ENCODE results near the gene KCNH5. TPM values are rescaled to one million over a fixed set of nuclear protein-coding genes. Genes with fewer than 3 reads are reported as not detected.
"Not testable (repeated sequence)": the region's sequence is repeated elsewhere in the genome, so short reads cannot be mapped to it uniquely, and the experiment has no call there.

Gene KCNH5
- total RNA-seq, 2 donors from 2014 or later = 0.06 to 0.09 TPM

DNA sequence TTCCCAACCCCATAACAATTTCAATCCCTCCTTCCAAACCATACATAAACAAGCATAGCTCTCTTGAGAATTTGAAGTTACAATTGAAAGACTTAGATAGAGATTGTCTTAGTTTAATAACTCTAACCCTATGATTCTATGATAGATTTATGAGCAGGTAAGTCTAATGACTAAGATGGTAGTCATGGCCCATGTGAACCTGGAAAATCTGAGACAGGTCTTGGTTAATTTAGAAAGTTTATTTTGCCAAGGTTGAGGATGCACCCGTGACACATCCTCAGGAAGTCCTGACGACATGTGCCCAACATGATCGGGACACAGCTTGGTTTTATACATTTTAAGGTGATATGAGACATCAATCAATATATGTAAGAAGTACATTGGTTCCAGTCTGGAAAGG is 248.8 kb downstream of the KCNH5 start:
- Histone ChIP-seq H3K4me3 (no peak overlapping the region), H3K4me1 (replicated peaks) (peaks cover 4% of the 10 kb centered on the region), H3K27ac (no peak overlapping the region), H3K27me3 (replicated peaks; ENCODE audit: insufficient read depth) (no peaks in the 10 kb centered on the region), H3K9me3 (no peaks in the 10 kb centered on the region), H3K36me3 (no peaks in the 10 kb centered on the region)
- TF ChIP-seq, protein P1, sequence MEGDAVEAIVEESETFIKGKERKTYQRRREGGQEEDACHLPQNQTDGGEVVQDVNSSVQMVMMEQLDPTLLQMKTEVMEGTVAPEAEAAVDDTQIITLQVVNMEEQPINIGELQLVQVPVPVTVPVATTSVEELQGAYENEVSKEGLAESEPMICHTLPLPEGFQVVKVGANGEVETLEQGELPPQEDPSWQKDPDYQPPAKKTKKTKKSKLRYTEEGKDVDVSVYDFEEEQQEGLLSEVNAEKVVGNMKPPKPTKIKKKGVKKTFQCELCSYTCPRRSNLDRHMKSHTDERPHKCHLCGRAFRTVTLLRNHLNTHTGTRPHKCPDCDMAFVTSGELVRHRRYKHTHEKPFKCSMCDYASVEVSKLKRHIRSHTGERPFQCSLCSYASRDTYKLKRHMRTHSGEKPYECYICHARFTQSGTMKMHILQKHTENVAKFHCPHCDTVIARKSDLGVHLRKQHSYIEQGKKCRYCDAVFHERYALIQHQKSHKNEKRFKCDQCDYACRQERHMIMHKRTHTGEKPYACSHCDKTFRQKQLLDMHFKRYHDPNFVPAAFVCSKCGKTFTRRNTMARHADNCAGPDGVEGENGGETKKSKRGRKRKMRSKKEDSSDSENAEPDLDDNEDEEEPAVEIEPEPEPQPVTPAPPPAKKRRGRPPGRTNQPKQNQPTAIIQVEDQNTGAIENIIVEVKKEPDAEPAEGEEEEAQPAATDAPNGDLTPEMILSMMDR (IDR thresholded peaks at IDR 0.05) = no peak
- TF ChIP-seq POLR2AphosphoS5 (IDR thresholded peaks at IDR 0.05) = no peak
- no peak for TF ChIP-seq POLR2A (IDR thresholded peaks at IDR 0.05)
- DNase-seq (ENCODE audit: low spot score) = no peak
- 98% methylated on average over 3 of the region's 3 CpGs for WGBS
- intact Hi-C loops (cut with DNase I) = no loop called here

DNA sequence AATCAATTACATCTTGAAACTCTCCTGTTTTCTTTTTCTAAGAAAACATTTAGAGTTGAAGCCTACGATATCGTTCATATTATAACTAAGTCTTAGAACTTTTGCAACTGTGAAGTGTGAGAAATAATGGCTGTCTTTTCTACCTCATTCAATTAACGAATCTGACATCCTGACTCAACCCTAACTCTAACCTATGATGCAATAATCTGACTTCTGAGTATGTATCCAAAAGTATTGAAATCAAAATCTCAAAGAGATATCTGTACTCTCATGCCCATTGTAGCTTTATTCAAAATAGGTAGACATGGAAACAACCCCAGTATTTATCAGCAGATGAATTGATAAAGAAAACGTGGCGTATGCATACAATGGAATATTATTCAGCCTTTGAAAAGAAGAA is 252.7 kb downstream of the KCNH5 start:
- intact Hi-C loops (cut with DNase I) = no loop called here
- H3K4me3 ChIP-seq = no peak overlapping the region
- DNase-seq (ENCODE audit: low spot score) = no peak
- H3K9me3 ChIP-seq = no peaks in the 10 kb centered on the region
- TF ChIP-seq POLR2A (IDR thresholded peaks at IDR 0.05) = no peak
- TF ChIP-seq, protein P1 (IDR thresholded peaks at IDR 0.05) = no peak
- TF ChIP-seq POLR2AphosphoS5 (IDR thresholded peaks at IDR 0.05) = no peak
- H3K27me3 ChIP-seq (replicated peaks; ENCODE audit: insufficient read depth) = no peaks in the 10 kb centered on the region
- H3K4me1 ChIP-seq (replicated peaks) = no peaks in the 10 kb centered on the region
- WGBS = 92% methylated on average over 5 of the region's 5 CpGs
- H3K36me3 ChIP-seq = no peaks in the 10 kb centered on the region
- no peak overlapping the region for H3K27ac ChIP-seq

DNA sequence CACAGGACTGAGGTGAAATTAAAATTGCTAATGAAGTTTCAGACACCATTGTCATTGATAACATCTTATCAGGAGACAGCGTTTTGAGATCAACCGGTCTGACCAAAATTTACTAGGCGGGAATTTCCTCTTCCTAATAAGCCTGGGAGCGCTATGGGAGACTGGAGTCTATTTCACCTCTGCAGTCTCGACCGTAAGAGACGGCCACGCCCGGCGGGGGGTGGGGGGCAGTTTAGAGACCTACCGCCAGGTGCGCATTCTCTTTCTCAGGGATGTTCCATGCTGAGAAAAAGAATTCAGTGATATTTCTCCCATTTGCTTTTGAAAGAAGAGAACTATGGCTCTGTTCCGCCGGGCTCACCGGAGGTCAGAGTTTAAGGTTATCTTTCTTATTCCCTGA is 263.9 kb downstream of the KCNH5 start:
- 76% methylated on average over 15 of the region's 15 CpGs for WGBS

DNA sequence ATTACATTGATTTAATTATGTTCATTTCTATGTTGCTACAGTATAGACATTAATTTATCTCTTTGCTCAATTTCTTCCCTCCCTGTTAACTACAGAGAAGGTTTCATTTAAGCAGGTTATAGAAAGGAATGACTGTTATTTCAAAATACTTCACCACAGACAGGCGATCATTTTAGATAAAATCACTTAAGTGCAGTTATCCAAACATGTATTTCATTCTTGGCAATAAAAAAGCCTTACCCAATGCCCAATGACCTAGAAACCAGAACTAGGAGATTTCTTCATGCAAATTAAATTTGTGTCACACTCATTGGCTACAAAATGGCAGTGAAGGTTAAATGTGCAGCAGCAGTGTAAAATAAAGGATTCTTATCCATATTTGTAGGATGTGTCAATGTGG is 266.4 kb downstream of the KCNH5 start:
- TF ChIP-seq, protein P1 (IDR thresholded peaks at IDR 0.05) = no peak
- TF ChIP-seq POLR2AphosphoS5 (IDR thresholded peaks at IDR 0.05) (no peak), POLR2A (IDR thresholded peaks at IDR 0.05) (no peak)
- Histone ChIP-seq H3K27me3 (replicated peaks; ENCODE audit: insufficient read depth) (no peaks in the 10 kb centered on the region), H3K4me3 (no peak overlapping the region), H3K27ac (no peak overlapping the region), H3K36me3 (no peaks in the 10 kb centered on the region), H3K4me1 (replicated peaks) (no peaks in the 10 kb centered on the region), H3K9me3 (no peaks in the 10 kb centered on the region)
- no peak for DNase-seq (ENCODE audit: low spot score)
- intact Hi-C loops (cut with DNase I) = no loop called here
- WGBS = 11% methylated on average over 1 of the region's 1 CpG

More for the DNA sequence above, 263.9 kb downstream of the KCNH5 start:
- intact Hi-C loops (cut with DNase I); H3K36me3 ChIP-seq; H3K27me3 ChIP-seq (replicated peaks; ENCODE audit: insufficient read depth); H3K4me1 ChIP-seq (replicated peaks); H3K4me3 ChIP-seq; H3K9me3 ChIP-seq; H3K27ac ChIP-seq; DNase-seq (ENCODE audit: low spot score): not testable (repeated sequence)

DNA sequence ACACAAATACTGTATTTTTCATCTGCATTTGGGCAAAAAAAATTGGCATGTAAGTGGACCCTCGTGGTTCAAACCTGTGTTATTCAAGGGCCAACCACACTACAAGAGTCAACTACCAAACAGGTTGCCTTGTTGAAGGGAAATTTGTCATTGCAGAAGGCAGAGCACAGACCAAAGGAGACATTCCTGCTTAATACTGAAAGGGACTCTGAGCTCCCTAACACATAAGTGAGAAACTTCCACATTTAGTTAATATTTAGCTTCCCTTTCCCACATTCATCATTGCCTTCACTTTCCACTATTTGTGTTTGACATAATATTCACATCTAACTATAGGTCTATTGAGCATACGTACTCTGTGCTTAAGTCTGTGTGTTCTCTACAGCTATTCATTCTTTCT is 266.9 kb downstream of the KCNH5 start:
- 86% methylated on average over 2 of the region's 2 CpGs for WGBS
- DNase-seq (ENCODE audit: low spot score) = no peak

More for the DNA sequence above, 266.9 kb downstream of the KCNH5 start:
- H3K27ac ChIP-seq = no peak overlapping the region
- TF ChIP-seq, protein P1 (IDR thresholded peaks at IDR 0.05) = no peak
- TF ChIP-seq POLR2AphosphoS5 (IDR thresholded peaks at IDR 0.05) (no peak), POLR2A (IDR thresholded peaks at IDR 0.05) (no peak)
- H3K27me3 ChIP-seq (replicated peaks; ENCODE audit: insufficient read depth) = no peaks in the 10 kb centered on the region
- no peaks in the 10 kb centered on the region for H3K4me1 ChIP-seq (replicated peaks)
- H3K9me3 ChIP-seq = no peaks in the 10 kb centered on the region
- no peaks in the 10 kb centered on the region for H3K36me3 ChIP-seq
- intact Hi-C loops (cut with DNase I) = no loop called here
- H3K4me3 ChIP-seq = no peak overlapping the region

Measured in prostate gland (tissue), 2 donors.